ENCODE results near the gene TMEM106A. TPM values are rescaled to one million over a fixed set of nuclear protein-coding genes. Genes with fewer than 3 reads are reported as not detected.
"Not testable (repeated sequence)": the region's sequence is repeated elsewhere in the genome, so short reads cannot be mapped to it uniquely, and the experiment has no call there.

TMEM106A gene
- total RNA-seq, 2 experiments from 2014 or later = 12.9 to 13.8 TPM

DNA sequence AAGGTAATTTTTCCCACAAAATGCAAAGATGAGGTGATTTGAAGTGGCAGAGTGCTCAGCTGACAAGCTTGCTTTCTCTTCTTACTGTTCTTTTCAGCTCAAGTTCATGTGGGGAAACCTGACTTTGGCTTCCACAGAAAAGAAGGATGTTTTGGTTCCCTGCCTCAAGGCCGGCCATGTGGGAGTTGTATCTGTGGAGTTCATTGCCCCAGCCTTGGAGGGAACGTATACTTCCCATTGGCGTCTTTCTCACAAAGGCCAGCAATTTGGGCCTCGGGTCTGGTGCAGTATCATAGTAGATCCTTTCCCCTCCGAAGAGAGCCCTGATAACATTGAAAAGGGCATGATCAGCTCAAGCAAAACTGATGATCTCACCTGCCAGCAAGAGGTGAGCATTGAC is 18.4 kb upstream of the TMEM106A start:
- no peak overlapping the region for H3K27ac Mint-ChIP-seq
- H3K4me1 Mint-ChIP-seq = no peaks in the 10 kb centered on the region
- no peak overlapping the region for H3K4me3 Mint-ChIP-seq
- POLR2A ChIA-PET = interaction anchor here (0.7 to 2.4 kb wide), 2 partner anchors 19 to 175 kb away, joined by 3 to 6 read pairs; partner anchors contain the start of gene TMEM106A
- CTCF ChIA-PET = no interaction called here
- no peaks in the 10 kb centered on the region for H3K27me3 Mint-ChIP-seq
- no peak for DNase-seq
- peaks cover 79% of the 10 kb centered on the region for H3K36me3 Mint-ChIP-seq (ENCODE audit: low read depth)
- H3K9me3 Mint-ChIP-seq = no peaks in the 10 kb centered on the region

DNA sequence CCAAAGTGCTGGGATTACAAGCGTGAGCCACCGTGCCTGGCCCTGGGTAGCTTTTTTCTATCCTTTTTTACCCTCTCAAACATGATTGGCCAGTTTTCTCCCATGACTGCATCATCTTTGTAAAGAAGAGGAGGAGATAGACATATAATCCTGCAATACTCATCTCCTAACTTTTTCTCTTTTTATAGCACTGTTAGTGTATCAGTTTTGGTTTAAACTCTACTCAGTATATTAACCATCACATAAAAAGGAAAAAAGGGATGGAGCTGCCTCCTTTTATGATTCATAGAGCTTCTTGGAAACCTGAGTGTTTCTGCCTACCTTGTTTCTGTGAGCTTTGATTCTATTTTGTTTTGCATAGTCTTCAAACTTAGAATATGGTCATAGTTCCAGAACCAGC is 12.0 kb upstream of the TMEM106A start:
- H3K36me3 Mint-ChIP-seq (ENCODE audit: low read depth) = peaks cover 65% of the 10 kb centered on the region
- ChIA-PET CTCF (interaction anchor here (0.6 to 2.6 kb wide), 4 partner anchors 9 to 271 kb away, joined by 3 to 16 read pairs (median 4); partner anchors contain the start of gene TMEM106A), POLR2A (interaction anchor here (1.1 to 5.4 kb wide), 5 partner anchors 13 to 116 kb away, joined by 3 to 37 read pairs (median 5); partner anchors contain the start of genes NBR1 and TMEM106A)
- no peaks in the 10 kb centered on the region for H3K9me3 Mint-ChIP-seq
- H3K27ac Mint-ChIP-seq = no peak overlapping the region
- no peak for DNase-seq
- no peak overlapping the region for H3K4me3 Mint-ChIP-seq
- H3K4me1 Mint-ChIP-seq = peaks cover 3% of the 10 kb centered on the region
- H3K27me3 Mint-ChIP-seq = no peaks in the 10 kb centered on the region

GRCh38 chr17:43200127-43200526 is 11.5 kb upstream of the TMEM106A start:
- Mint-ChIP-seq H3K4me3 (no peak overlapping the region), H3K4me1 (peaks cover 3% of the 10 kb centered on the region), H3K27ac (no peak overlapping the region), H3K27me3 (no peaks in the 10 kb centered on the region), H3K9me3 (no peaks in the 10 kb centered on the region), H3K36me3 (ENCODE audit: low read depth) (peaks cover 60% of the 10 kb centered on the region)
- ChIA-PET CTCF (interaction anchor here (0.8 to 2.6 kb wide), 3 partner anchors 9 to 110 kb away, joined by 3 to 16 read pairs (median 3); partner anchors contain the start of gene TMEM106A), POLR2A (interaction anchor here (1.1 to 5.4 kb wide), 4 partner anchors 12 to 115 kb away, joined by 3 to 37 read pairs (median 10); partner anchors contain the start of gene TMEM106A)
- DNase-seq = no peak

DNA sequence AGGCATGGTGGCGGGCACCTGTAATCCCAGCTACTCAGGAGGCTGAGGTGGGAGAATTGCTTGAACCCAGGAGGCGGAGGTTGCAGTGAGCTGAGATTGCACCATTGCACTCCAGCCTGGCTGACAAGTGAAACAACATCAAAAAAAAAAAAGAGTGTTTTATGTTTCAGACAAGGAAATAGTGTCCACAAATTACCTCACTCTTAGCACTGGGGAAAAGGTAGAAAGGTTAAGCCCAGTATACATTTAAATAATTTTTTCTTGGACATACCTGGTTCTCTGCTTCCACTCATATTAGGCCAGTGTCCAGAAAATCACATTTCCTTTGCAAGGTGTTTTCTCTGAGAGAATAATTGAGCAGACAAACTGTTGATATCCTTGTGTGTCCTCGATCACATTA is 8.7 kb upstream of the TMEM106A start:
- CTCF ChIA-PET, H3K27me3 Mint-ChIP-seq, H3K27ac Mint-ChIP-seq, H3K4me3 Mint-ChIP-seq, DNase-seq, H3K4me1 Mint-ChIP-seq, H3K9me3 Mint-ChIP-seq: not testable (repeated sequence)
- POLR2A ChIA-PET = interaction anchor here (1.2 kb wide), 1 partner anchor 9 kb away, joined by 5 read pairs; the partner anchor contains the start of gene TMEM106A
- peaks cover 55% of the 10 kb centered on the region for H3K36me3 Mint-ChIP-seq (ENCODE audit: low read depth)

- DNase-seq = no peak
- CTCF ChIA-PET = interaction anchor here (2.9 kb wide), 1 partner anchor 11 kb away, joined by 16 read pairs; no protein-coding TSS in a partner anchor
- Mint-ChIP-seq H3K4me1 (peaks cover 31% of the 10 kb centered on the region), H3K27ac (peak overlapping the region; percentile 82), H3K4me3 (peak overlapping the region; percentile 81), H3K36me3 (ENCODE audit: low read depth) (peaks cover 49% of the 10 kb centered on the region), H3K27me3 (no peaks in the 10 kb centered on the region), H3K9me3 (no peaks in the 10 kb centered on the region)
- POLR2A ChIA-PET = interaction anchor here (0.6 to 6.1 kb wide), 7 partner anchors 11 to 150 kb away, joined by 3 to 150 read pairs (median 24); partner anchors contain the start of gene BRCA1
These were observed 1.1 kb upstream of the TMEM106A start for GRCh38 chr17:43210576-43210975.

DNA sequence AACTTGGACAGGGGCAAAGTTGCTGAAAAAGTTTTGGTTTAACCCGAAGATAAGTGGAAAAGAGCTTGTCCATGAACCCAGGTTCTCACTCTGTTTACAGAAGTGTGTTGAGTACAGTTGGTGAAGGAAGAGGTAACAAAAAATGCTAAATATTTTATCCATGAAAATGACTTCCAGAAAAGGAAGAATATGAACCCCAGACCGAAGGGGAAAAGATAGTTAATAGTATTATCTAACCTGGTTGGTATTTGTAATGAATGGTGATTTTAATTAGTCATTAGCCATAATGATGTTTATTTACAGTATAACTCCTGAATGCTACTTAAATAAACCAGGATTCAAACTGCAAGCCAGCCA is 574 bp upstream of the TMEM106A start:
- Mint-ChIP-seq H3K9me3 (no peaks in the 10 kb centered on the region), H3K36me3 (ENCODE audit: low read depth) (peaks cover 51% of the 10 kb centered on the region), H3K4me1 (peaks cover 31% of the 10 kb centered on the region), H3K27me3 (no peaks in the 10 kb centered on the region), H3K4me3 (peak overlapping the region; percentile 81), H3K27ac (peak overlapping the region; percentile 82)
- ChIA-PET POLR2A (interaction anchor here (0.6 to 6.1 kb wide), 16 partner anchors 8 to 157 kb away, joined by 3 to 150 read pairs (median 8); partner anchors contain the start of genes BRCA1 and NBR1), CTCF (interaction anchor here (1.7 to 2.9 kb wide), 2 partner anchors 12 to 99 kb away, joined by 5 to 16 read pairs; no protein-coding TSS in a partner anchor)
- no peak for DNase-seq

DNA sequence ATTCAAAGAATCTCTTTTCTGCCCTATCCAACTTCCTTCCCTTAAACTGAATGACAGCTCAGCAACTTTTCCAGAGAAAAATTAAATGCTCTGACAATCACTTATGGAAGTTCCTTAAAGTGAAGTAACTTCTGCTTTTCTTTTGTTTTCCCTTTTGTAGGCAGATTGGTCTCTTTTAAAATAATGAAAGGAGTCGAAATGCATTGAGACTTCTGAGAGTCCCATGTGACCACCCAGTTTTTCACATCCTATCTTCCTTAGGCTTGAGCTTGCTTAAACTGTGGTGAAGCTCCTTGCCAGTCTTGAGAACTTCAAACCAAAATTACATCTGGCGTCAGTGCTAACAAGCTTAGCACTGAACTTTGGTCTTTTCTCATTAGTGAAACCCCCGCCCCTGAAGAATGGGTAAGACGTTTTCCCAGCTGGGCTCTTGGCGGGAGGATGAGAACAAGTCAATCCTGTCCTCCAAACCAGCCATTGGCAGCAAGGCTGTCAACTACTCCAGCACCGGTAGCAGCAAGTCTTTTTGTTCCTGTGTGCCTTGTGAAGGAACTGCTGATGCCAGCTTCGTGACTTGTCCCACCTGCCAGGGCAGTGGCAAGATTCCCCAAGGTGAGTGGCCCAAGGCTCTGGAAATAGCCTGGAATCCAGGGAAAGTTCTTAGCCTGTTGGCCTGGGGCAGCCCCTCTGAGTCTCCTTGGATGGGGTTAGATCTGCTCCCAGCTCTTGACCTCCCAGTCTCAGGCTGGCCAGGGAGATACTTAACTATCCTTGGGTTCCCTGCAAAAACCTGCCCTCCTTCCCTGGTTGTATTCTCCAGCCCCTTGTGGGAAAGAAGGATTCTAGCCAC is 1.2 kb downstream of the TMEM106A start:
- peak overlapping the region; percentile 82 for H3K27ac Mint-ChIP-seq
- POLR2A ChIA-PET = interaction anchor here (1.2 to 6.1 kb wide), 16 partner anchors 9 to 214 kb away, joined by 3 to 150 read pairs (median 11); partner anchors contain the start of genes BRCA1, NBR1 and RPL27
- no peak for DNase-seq
- H3K4me1 Mint-ChIP-seq = peaks cover 35% of the 10 kb centered on the region
- H3K9me3 Mint-ChIP-seq = no peaks in the 10 kb centered on the region
- CTCF ChIA-PET = interaction anchor here (1.1 to 2.9 kb wide), 4 partner anchors 13 to 206 kb away, joined by 3 to 16 read pairs (median 4); partner anchors contain the start of gene IFI35
- H3K36me3 Mint-ChIP-seq (ENCODE audit: low read depth) = peaks cover 59% of the 10 kb centered on the region
- no peaks in the 10 kb centered on the region for H3K27me3 Mint-ChIP-seq
- peak overlapping the region; percentile 81 for H3K4me3 Mint-ChIP-seq

DNA sequence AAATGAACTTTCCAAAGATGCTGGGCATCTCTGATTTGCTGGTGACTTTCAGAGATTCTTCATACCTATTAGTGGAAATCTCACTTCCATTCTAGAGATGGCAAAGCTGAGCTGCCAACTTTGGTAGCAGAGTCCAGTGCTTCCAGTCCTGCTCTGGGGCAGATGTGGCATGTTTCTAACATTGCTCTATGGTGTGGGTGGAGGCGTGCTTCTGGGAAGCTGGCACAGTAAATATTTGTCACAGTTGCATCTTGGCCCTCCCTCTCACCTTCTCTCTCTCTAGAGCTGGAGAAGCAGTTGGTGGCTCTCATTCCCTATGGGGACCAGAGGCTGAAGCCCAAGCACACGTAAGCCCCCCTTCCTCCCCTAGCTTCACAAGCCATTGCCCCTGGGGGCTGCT is 1.9 kb downstream of the TMEM106A start:
- H3K36me3 Mint-ChIP-seq (ENCODE audit: low read depth) = peaks cover 55% of the 10 kb centered on the region
- no peaks in the 10 kb centered on the region for H3K27me3 Mint-ChIP-seq
- DNase-seq = no peak
- H3K4me1 Mint-ChIP-seq = peaks cover 36% of the 10 kb centered on the region
- H3K27ac Mint-ChIP-seq = peak overlapping the region; percentile 16
- CTCF ChIA-PET = interaction anchor here (0.6 to 2.9 kb wide), 5 partner anchors 14 to 1412 kb away, joined by 3 to 16 read pairs (median 4); no protein-coding TSS in a partner anchor
- H3K9me3 Mint-ChIP-seq = no peaks in the 10 kb centered on the region
- H3K4me3 Mint-ChIP-seq = peak overlapping the region; percentile 81
- POLR2A ChIA-PET = interaction anchor here (0.9 to 6.1 kb wide), 8 partner anchors 12 to 215 kb away, joined by 3 to 150 read pairs (median 25); partner anchors contain the start of genes BRCA1, NBR1 and RPL27

GRCh38 chr17:43215341-43215740 is 3.7 kb downstream of the TMEM106A start:
- CTCF ChIA-PET = no interaction called here
- no peak overlapping the region for H3K27ac Mint-ChIP-seq
- H3K36me3 Mint-ChIP-seq (ENCODE audit: low read depth) = peaks cover 47% of the 10 kb centered on the region
- no peaks in the 10 kb centered on the region for H3K27me3 Mint-ChIP-seq
- POLR2A ChIA-PET = interaction anchor here (1.2 to 8.8 kb wide), 2 partner anchors 100 to 145 kb away, joined by 5 to 74 read pairs; no protein-coding TSS in a partner anchor
- DNase-seq = no peak
- H3K9me3 Mint-ChIP-seq = no peaks in the 10 kb centered on the region
- H3K4me1 Mint-ChIP-seq = peaks cover 32% of the 10 kb centered on the region
- H3K4me3 Mint-ChIP-seq = no peak overlapping the region

- DNase-seq = no peak
- Mint-ChIP-seq H3K27me3 (no peaks in the 10 kb centered on the region), H3K27ac (no peak overlapping the region), H3K9me3 (no peaks in the 10 kb centered on the region), H3K4me3 (no peak overlapping the region), H3K36me3 (ENCODE audit: low read depth) (peaks cover 40% of the 10 kb centered on the region), H3K4me1 (peaks cover 24% of the 10 kb centered on the region)
- POLR2A ChIA-PET = interaction anchor here (1.2 to 8.8 kb wide), 2 partner anchors 99 to 144 kb away, joined by 5 to 74 read pairs; no protein-coding TSS in a partner anchor
- CTCF ChIA-PET = no interaction called here
These were observed 4.7 kb downstream of the TMEM106A start for GRCh38 chr17:43216369-43216761.

DNA sequence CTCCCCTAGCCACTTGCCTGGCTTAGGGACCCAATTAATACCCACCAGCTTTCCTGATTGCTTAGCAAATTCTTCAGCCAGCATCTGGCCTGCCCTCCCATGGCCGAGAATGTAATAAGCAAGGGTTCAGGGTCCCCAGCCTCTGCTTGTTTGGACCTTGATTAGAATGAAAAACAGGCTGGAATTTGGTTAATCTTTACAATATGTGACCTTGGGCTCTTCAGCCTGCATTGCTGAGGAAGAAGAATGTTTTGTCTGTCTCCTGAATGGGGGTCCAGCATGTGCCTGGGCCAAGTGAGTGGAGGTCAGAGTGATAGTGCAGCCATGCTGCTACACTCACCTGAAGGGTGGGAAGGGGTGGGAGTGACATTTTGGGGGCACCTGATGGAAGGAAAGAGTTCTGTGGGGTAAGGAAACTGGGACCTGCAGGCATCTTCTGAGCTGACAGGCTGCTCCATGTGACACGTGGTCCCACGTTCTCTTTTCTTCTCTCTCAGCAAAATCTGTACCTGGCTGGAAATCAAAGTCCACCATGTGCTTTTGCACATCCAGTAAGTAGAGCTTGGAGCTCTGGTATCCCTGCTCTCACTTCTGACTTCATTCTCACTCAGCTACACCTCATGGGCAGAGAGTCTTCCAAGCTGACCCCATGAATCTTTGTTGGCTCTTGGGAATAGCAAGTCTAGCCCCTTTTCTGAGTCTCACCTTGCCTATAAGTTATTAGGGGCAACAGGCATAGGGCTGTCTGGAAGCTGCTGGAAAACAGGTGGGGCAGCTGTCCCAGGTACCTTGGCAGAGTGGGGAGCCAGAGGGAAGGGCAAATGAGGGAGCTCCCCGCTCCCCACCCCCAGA is 5.3 kb downstream of the TMEM106A start:
- CTCF ChIA-PET = no interaction called here
- peaks cover 24% of the 10 kb centered on the region for H3K4me1 Mint-ChIP-seq

GRCh38 chr17:43217614-43218087 is 6.0 kb downstream of the TMEM106A start:
- Mint-ChIP-seq H3K9me3 (no peaks in the 10 kb centered on the region), H3K27ac (peak overlapping the region; percentile 19), H3K27me3 (no peaks in the 10 kb centered on the region), H3K4me3 (no peak overlapping the region), H3K4me1 (peaks cover 21% of the 10 kb centered on the region), H3K36me3 (ENCODE audit: low read depth) (peaks cover 40% of the 10 kb centered on the region)
- no peak for DNase-seq
- CTCF ChIA-PET = no interaction called here
- POLR2A ChIA-PET = interaction anchor here (8.8 kb wide), 1 partner anchor 98 kb away, joined by 74 read pairs; no protein-coding TSS in a partner anchor

More for the DNA sequence above, 5.3 kb downstream of the TMEM106A start:
- POLR2A ChIA-PET = interaction anchor here (1.2 to 8.8 kb wide), 2 partner anchors 99 to 144 kb away, joined by 5 to 74 read pairs; no protein-coding TSS in a partner anchor
- Mint-ChIP-seq H3K27ac (no peak overlapping the region), H3K4me3 (no peak overlapping the region), H3K27me3 (no peaks in the 10 kb centered on the region), H3K36me3 (ENCODE audit: low read depth) (peaks cover 40% of the 10 kb centered on the region), H3K9me3 (no peaks in the 10 kb centered on the region)
- DNase-seq = no peak
